GM12801 (cell line): Measurements from ENCODE around the gene ZFHX3.

Source experiments
- TF ChIP-seq, protein P1 (sequence below): IDR thresholded peaks from one replicate; pipeline ENCODE4 v1.5.1; 2011; ENCODE audit warnings: control low read depth; ENCODE audit not compliant: insufficient read length; ENCODE audit errors: extremely low read depth

Gene ZFHX3

DNA sequence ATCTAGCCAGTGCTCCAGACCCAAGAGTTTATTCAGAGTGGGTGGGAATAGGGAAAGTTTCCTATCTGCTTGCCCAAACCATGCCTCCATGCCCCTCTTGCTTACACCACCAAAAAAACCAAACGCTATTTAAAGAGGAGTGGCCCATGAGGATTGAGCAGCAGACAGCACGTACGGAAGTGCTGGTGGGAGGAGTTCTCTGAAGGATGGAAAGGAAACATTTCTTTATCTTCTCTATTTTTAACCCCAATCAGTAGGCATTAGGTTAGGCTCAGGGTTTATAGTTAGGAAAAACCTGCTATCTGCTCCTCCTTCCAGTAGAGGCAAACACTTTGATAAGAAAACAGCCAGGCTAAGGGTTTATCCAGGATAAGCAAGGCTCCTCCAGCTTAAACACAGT, 235.3 kb downstream of the ZFHX3 start:
- TF ChIP-seq, protein P1, sequence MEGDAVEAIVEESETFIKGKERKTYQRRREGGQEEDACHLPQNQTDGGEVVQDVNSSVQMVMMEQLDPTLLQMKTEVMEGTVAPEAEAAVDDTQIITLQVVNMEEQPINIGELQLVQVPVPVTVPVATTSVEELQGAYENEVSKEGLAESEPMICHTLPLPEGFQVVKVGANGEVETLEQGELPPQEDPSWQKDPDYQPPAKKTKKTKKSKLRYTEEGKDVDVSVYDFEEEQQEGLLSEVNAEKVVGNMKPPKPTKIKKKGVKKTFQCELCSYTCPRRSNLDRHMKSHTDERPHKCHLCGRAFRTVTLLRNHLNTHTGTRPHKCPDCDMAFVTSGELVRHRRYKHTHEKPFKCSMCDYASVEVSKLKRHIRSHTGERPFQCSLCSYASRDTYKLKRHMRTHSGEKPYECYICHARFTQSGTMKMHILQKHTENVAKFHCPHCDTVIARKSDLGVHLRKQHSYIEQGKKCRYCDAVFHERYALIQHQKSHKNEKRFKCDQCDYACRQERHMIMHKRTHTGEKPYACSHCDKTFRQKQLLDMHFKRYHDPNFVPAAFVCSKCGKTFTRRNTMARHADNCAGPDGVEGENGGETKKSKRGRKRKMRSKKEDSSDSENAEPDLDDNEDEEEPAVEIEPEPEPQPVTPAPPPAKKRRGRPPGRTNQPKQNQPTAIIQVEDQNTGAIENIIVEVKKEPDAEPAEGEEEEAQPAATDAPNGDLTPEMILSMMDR = no peak

DNA sequence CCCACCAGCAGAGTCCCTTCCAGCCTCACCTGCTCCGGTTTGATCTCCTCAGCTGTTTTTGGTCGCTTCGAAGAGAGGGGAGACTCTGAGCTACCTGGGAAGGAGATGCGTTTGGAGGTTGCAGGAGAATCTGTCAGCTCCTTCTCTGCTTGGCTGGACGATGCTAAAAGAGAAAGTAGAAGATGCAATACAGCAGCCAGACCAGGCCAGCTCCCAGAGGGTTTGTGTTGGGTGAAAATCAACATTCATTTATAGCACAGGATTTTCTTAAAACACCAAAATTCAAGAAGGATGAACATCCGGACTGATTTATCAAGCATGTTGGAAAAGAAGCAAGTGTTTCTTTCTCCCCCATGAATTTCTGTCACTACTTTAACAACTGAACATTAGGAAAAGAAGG, 236.1 kb downstream of the ZFHX3 start:
- TF ChIP-seq, protein P1 = no peak

DNA sequence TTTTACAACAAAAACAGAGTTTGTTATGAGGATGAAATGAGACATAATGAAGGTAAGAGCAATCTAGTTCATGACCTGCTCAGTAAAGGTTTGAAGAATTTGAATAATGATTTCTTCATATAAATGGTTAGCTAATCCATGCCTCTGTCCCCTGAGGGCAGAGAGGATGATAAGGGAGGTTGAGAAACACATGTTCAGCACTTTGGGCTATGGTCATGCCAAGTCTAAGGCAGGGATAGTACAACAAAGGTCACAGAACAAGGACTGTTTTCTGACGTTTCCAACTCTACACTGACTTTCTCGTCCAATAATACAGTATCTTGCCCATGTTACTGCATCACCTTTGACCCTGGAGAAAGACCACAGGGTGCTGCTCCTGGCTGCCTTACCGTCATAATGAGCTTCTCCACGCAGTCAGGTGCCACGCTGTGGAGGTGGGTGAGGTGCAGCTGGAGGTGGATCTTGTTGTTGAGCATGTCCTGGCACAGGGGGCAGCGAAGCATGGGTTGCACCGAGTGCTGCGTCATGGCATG, 236.7 kb downstream of the ZFHX3 start:
- TF ChIP-seq, protein P1 = no peak

DNA sequence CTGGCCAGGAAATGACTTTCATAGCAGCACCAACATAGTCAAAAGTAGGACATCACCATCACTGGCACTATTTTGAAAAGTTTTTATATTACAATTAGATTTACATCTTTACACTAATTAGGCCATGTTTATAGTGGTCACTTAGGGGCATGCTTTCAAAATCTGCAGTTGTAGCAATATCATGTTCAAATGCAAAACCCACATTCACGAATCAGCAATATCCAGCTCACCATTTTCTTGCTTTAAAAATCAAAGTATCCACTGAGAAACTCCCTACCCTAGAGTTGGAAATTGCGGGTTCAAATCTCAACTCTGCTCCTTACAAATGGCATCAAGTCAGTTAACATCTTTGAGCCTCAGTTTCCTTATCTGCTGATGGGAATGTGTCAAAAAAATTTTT, 237.4 kb downstream of the ZFHX3 start:
- TF ChIP-seq, protein P1 = no peak

DNA sequence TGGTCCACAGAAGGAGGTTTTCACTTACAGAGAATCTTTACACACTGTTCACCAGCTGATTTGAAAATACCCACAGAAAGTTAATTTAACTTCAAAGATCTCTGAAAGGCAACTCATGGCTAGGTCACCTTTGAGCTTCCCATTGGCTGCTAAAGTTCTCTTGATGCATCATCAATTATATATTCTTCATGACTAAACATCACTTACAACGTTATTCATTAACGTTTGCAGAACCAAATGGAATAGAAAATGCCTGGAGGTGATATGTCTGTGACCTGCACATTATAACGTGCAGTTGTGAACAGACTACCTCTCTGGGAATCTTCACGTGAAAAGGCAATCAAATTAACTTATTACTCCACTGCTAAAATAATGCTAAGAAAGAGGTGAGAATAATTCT, 238.5 kb downstream of the ZFHX3 start:
- TF ChIP-seq, protein P1 = no peak

DNA sequence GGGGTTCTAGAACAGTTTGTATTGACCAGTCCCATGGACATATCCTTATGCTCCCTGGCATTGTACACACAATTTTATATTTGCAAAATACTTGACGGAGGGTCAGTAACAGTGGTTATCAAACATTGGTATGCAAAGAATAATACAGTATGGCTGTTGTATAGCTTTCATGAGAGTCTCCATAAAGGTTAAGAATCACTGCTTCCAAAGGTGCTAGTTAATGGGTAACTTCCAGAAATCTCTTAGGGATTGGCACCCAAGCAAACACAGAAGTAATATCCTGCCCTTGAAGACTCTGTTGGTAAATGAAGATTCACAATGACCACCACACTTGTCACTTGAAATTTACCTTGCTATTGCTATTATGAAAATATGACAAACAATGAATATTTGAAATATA, 239.2 kb downstream of the ZFHX3 start:
- TF ChIP-seq, protein P1 = no peak

DNA sequence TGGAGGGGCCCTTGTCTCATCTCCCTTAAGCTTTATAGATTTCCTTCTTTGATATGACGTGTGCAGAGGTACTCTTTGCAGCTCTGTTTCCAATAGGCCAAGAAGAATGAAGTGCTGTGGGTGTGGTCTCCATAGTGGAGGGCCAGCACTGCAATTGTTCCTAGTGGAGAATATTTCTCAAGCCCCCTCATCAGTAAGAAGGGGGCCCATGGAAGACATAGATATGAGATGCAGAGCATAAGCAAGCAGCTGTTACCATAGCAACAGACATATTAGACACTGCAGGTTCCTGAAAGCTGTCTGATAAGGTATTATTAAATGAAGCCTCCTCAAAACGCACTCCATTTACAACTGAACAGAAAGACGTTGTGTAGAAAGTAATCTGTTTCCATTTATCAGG, 240.7 kb downstream of the ZFHX3 start:
- TF ChIP-seq, protein P1 = no peak

DNA sequence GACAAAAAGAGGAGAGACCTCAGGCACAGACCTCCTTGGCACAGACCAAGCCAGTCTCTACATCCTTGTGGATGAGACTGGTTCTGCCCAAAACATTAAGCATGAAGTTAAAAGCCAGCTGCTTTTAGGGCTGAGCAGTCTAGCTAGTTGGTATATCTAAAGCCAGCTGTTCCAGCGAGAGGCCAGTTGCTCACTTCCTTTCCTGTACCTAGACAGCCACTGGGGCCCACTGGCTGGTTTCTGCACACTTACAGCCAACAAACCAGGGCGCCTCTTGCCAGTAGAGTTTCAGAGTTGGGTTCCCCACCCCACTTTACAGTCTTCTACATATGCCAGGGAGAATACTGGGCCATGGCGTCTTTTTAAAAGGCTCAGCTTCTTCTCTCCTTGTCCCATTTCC, 242.4 kb downstream of the ZFHX3 start:
- TF ChIP-seq, protein P1 = no peak
